ENCODE results near the gene DLGAP1. TPM values are rescaled to one million over a fixed set of nuclear protein-coding genes. Genes with fewer than 3 reads are reported as not detected.

Gene DLGAP1
- total RNA-seq, 4 donors from 2014 or later = 0.22 to 1.5 (median 0.56) TPM

GRCh38 chr18:3775996-3776395 lies 679.1 kb downstream of the DLGAP1 start:
- TF ChIP-seq CTCF (IDR thresholded peaks at IDR 0.05) (no peak), POLR2AphosphoS5 (IDR thresholded peaks at IDR 0.05) (no peak), EP300 (IDR thresholded peaks at IDR 0.05) (no peak), POLR2A (IDR thresholded peaks at IDR 0.05) (no peak)
- Histone ChIP-seq H3K27me3 (no peaks in the 10 kb centered on the region), H3K27ac (no peak overlapping the region), H3K9me3 (no peaks in the 10 kb centered on the region), H3K4me3 (no peak overlapping the region), H3K36me3 (no peaks in the 10 kb centered on the region), H3K4me1 (peaks cover 0 to 31% (median 0%) of the 10 kb centered on the region in 3 donors)
- WGBS, 2 donors (ENCODE audit: low coverage in 1 of 2) = 85 to 88% methylated on average over 4 to 5 of the region's 5 CpGs
- ATAC-seq = no peak

GRCh38 chr18:3773303-3773702 lies 681.8 kb downstream of the DLGAP1 start:
- Histone ChIP-seq H3K27ac (no peak overlapping the region), H3K4me1 (peaks cover 0 to 36% (median 0%) of the 10 kb centered on the region in 3 donors), H3K36me3 (no peaks in the 10 kb centered on the region), H3K9me3 (no peaks in the 10 kb centered on the region), H3K4me3 (no peak overlapping the region), H3K27me3 (no peaks in the 10 kb centered on the region)
- 0 to 29% methylated on average over 1 of the region's 1 CpG for WGBS, 2 donors (ENCODE audit: low coverage in 1 of 2)
- TF ChIP-seq POLR2A (IDR thresholded peaks at IDR 0.05) = no peak
- TF ChIP-seq CTCF (IDR thresholded peaks at IDR 0.05) = peak in 1 of 4 experiments; percentile 12
- ATAC-seq = no peak

GRCh38 chr18:3771121-3771971 lies 683.8 kb downstream of the DLGAP1 start:
- H3K36me3 ChIP-seq = no peaks in the 10 kb centered on the region
- no peaks in the 10 kb centered on the region for H3K27me3 ChIP-seq
- peaks cover 0 to 36% (median 0%) of the 10 kb centered on the region in 3 donors for H3K4me1 ChIP-seq
- peak overlapping the region; percentile 15 to 40 for H3K4me3 ChIP-seq
- peak overlapping the region in 2 of 4 donors; percentile 71 to 74 for H3K27ac ChIP-seq
- H3K9me3 ChIP-seq = no peaks in the 10 kb centered on the region
- ATAC-seq = peak; percentile 97
- TF ChIP-seq CTCF (IDR thresholded peaks at IDR 0.05) = peak; percentile 92 to 99 (median 96)
- TF ChIP-seq POLR2AphosphoS5 (IDR thresholded peaks at IDR 0.05) = peak; percentile 58
- no peak for TF ChIP-seq POLR2A (IDR thresholded peaks at IDR 0.05)
- WGBS, 2 donors (ENCODE audit: low coverage in 1 of 2) = 2 to 4% methylated on average over 12 to 13 of the region's 40 CpGs

GRCh38 chr18:3761266-3761665 lies 693.8 kb downstream of the DLGAP1 start:
- H3K9me3 ChIP-seq = peaks cover 0 to 17% (median 0%) of the 10 kb centered on the region in 3 donors
- WGBS, 2 donors (ENCODE audit: low coverage in 1 of 2) = 72 to 86% methylated on average over 2 to 3 of the region's 4 CpGs
- H3K4me1 ChIP-seq = no peaks in the 10 kb centered on the region
- H3K27ac ChIP-seq = no peak overlapping the region
- H3K36me3 ChIP-seq = no peaks in the 10 kb centered on the region
- H3K27me3 ChIP-seq = peaks cover 4% of the 10 kb centered on the region
- no peak for TF ChIP-seq CTCF (IDR thresholded peaks at IDR 0.05)
- no peak for TF ChIP-seq POLR2A (IDR thresholded peaks at IDR 0.05)
- TF ChIP-seq POLR2AphosphoS5 (IDR thresholded peaks at IDR 0.05) = no peak
- TF ChIP-seq EP300 (IDR thresholded peaks at IDR 0.05) = no peak
- ATAC-seq = no peak
- H3K4me3 ChIP-seq = no peak overlapping the region

- Histone ChIP-seq H3K9me3 (peaks cover 0 to 22% (median 0%) of the 10 kb centered on the region in 3 donors), H3K36me3 (no peaks in the 10 kb centered on the region), H3K27ac (no peak overlapping the region), H3K4me3 (no peak overlapping the region), H3K4me1 (no peaks in the 10 kb centered on the region), H3K27me3 (peaks cover 4% of the 10 kb centered on the region)
- ATAC-seq = no peak
- no peak for TF ChIP-seq EP300 (IDR thresholded peaks at IDR 0.05)
- no peak for TF ChIP-seq POLR2AphosphoS5 (IDR thresholded peaks at IDR 0.05)
- TF ChIP-seq CTCF (IDR thresholded peaks at IDR 0.05) = no peak
- no peak for TF ChIP-seq POLR2A (IDR thresholded peaks at IDR 0.05)
- WGBS, 2 donors (ENCODE audit: low coverage in 1 of 2) = 81 to 90% methylated on average over 5 to 7 of the region's 7 CpGs
Measured at GRCh38 chr18:3760741-3761140, 694.4 kb downstream of the DLGAP1 start.

All from gastroesophageal sphincter (tissue), 4 donors.